GM23338 (cell line): ENCODE measurements around the gene SORCS3. TPM values are rescaled to one million over a fixed set of nuclear protein-coding genes. Genes with fewer than 3 reads are reported as not detected.

Source experiments
- ATAC-seq: fragments of 200-7000 bp; cut with Tn5 transposase; 3 replicates; pipeline ENCODE4 v1.9.1; 2020
- DNase-seq: peaks from one replicate; pipeline ENCODE4 v3.0.0-alpha.2; 2015; ENCODE audit warnings: low spot score
- H2AFZ ChIP-seq: fragments of 200-600 bp; sonication (generic); 2 replicates; pipeline ENCODE4 v1.8.0; 2016; ENCODE audit warnings: antibody characterized with exemption, mild to moderate bottlenecking, moderate library complexity
- H3F3A ChIP-seq: fragments of 200-600 bp; sonication (generic); replicated peaks from 2 replicates; pipeline ENCODE4 v1.8.0; 2017; ENCODE audit warnings: antibody characterized with exemption, mixed run types, low read depth
- H3K27ac ChIP-seq: fragments of 200-600 bp; sonication (generic); 2 replicates; pipeline ENCODE4 v1.6.1; 2016; ENCODE audit warnings: low read depth
- H3K27me3 ChIP-seq: fragments of 200-600 bp; sonication (generic); 2 replicates; pipeline ENCODE4 v1.8.0; 2016; ENCODE audit warnings: mild to moderate bottlenecking, mixed run types, moderate library complexity; ENCODE audit not compliant: insufficient read depth
- H3K36me3 ChIP-seq: fragments of 200-600 bp; sonication (generic); 2 replicates; pipeline ENCODE4 v1.8.0; 2016; ENCODE audit warnings: mild to moderate bottlenecking; ENCODE audit not compliant: insufficient read depth
- H3K4me1 ChIP-seq: fragments of 200-600 bp; sonication (generic); 2 replicates; pipeline ENCODE4 v1.8.0; 2016; ENCODE audit warnings: mild to moderate bottlenecking, moderate library complexity; ENCODE audit not compliant: insufficient read depth
- H3K4me2 ChIP-seq: fragments of 200-600 bp; sonication (generic); 2 replicates; pipeline ENCODE4 v1.7.1; 2017; ENCODE audit warnings: mixed run types
- H3K4me3 ChIP-seq: fragments of 200-600 bp; sonication (generic); 2 replicates; pipeline ENCODE4 v1.6.1; 2016; ENCODE audit warnings: mixed run types
- H3K79me2 ChIP-seq: fragments of 200-600 bp; sonication (generic); replicated peaks from 2 replicates; pipeline ENCODE4 v1.8.0; 2017; ENCODE audit warnings: mild to moderate bottlenecking; ENCODE audit not compliant: insufficient read depth
- H3K9me2 ChIP-seq: fragments of 200-600 bp; sonication (generic); 2 replicates; pipeline ENCODE4 v1.8.0; 2017; ENCODE audit not compliant: insufficient read depth
- H4K20me1 ChIP-seq: fragments of 200-600 bp; sonication (generic); replicated peaks from 2 replicates; pipeline ENCODE4 v1.8.0; 2017; ENCODE audit warnings: mild to moderate bottlenecking; ENCODE audit not compliant: insufficient read depth
- H3K27ac Mint-ChIP-seq: 2 replicates; pipeline ENCODE4 v1.8.0; 2020; ENCODE audit warnings: inconsistent platforms, mild to moderate bottlenecking, moderate library complexity, mixed read lengths
- H3K27me3 Mint-ChIP-seq: 3 replicates; pipeline ENCODE4 v1.8.0; 2022; ENCODE audit warnings: low read depth, mild to moderate bottlenecking, moderate library complexity, mixed read lengths, inconsistent platforms; ENCODE audit not compliant: insufficient read depth, poor library complexity
- H3K36me3 Mint-ChIP-seq: 3 replicates; pipeline ENCODE4 v1.8.0; 2021; ENCODE audit warnings: low read depth, mild to moderate bottlenecking, inconsistent platforms, moderate library complexity, mixed read lengths
- H3K4me1 Mint-ChIP-seq: 3 replicates; pipeline ENCODE4 v1.8.0; 2020; ENCODE audit warnings: mild to moderate bottlenecking, inconsistent platforms, mixed read lengths
- H3K4me3 Mint-ChIP-seq: 3 replicates; pipeline ENCODE4 v1.8.0; 2021; ENCODE audit warnings: moderate library complexity, mild to moderate bottlenecking, inconsistent platforms, mixed read lengths
- H3K9me3 Mint-ChIP-seq: 3 replicates; pipeline ENCODE4 v1.8.0; 2020; ENCODE audit warnings: moderate library complexity, mild to moderate bottlenecking, inconsistent platforms, mixed read lengths
- CREB1 ChIP-seq: fragments of 250-450 bp; sonication (Bioruptor Pico); IDR thresholded peaks from 2 replicates; pipeline ENCODE4 v1.5.0; 2020; ENCODE audit warnings: low read depth, mild to moderate bottlenecking, moderate library complexity
- EZH2 ChIP-seq: fragments of 200-600 bp; sonication (generic); IDR thresholded peaks from one replicate; pipeline ENCODE4 v1.8.0; 2017; ENCODE audit warnings: antibody characterized with exemption, mild to moderate bottlenecking, low read depth; ENCODE audit not compliant: unreplicated experiment
- JUNB ChIP-seq: IDR thresholded peaks from one replicate; pipeline ENCODE4 v1.6.1; 2016; ENCODE audit warnings: antibody characterized with exemption; ENCODE audit not compliant: unreplicated experiment
- STAT1 ChIP-seq: IDR thresholded peaks from one replicate; pipeline ENCODE4 v1.6.1; 2016; ENCODE audit warnings: antibody characterized with exemption; ENCODE audit not compliant: unreplicated experiment
- ZNF114 ChIP-seq: fragments of 250-450 bp; sonication (Bioruptor Pico); IDR thresholded peaks from 2 replicates; pipeline ENCODE4 v1.5.0; 2020; ENCODE audit warnings: mild to moderate bottlenecking, moderate library complexity
- polyA plus RNA-seq: library from polyadenylated mRNA; unstranded; fragments of >200 nt; fragmentation: Nextera tagmentation; extraction: Ambion mirVana; gene quantifications from 2 replicates; pipeline ENCODE4 v1.2.1, GENCODE V29; 2016
- total RNA-seq: library from RNA; depleted of rRNA; stranded (reverse); fragments of >200 nt; shearing (Covaris generic); gene quantifications from 2 replicates; pipeline ENCODE4 v1.2.3, GENCODE V29; 2014
- TF ChIP-seq, protein P1 (sequence below), 2 experiments: fragments of 200-600 bp in 1 of 2; sonication (generic) in 1 of 2; conservative IDR thresholded peaks; 2 replicates each; pipeline versions ENCODE4 v1.5.1 to v1.6.1; 2016 to 2017; ENCODE audit warnings: antibody characterized with exemption in 2 of 2, low read depth in 2 of 2, mild to moderate bottlenecking in 2 of 2, moderate library complexity in 1 of 2
- TF ChIP-seq, protein P2 (sequence below): fragments of 250-450 bp; sonication (Bioruptor Pico); IDR thresholded peaks from 2 replicates; pipeline ENCODE4 v1.5.0; 2020; ENCODE audit warnings: mild to moderate bottlenecking, moderate library complexity
- TF ChIP-seq, protein P3 (sequence below): IDR thresholded peaks from one replicate; pipeline ENCODE4 v1.6.1; 2018; ENCODE audit warnings: antibody characterized with exemption; ENCODE audit not compliant: unreplicated experiment

The SORCS3 gene
- total and polyA plus RNA-seq, 2 experiments from 2014 or later: 0.37 to 1.4 TPM

DNA sequence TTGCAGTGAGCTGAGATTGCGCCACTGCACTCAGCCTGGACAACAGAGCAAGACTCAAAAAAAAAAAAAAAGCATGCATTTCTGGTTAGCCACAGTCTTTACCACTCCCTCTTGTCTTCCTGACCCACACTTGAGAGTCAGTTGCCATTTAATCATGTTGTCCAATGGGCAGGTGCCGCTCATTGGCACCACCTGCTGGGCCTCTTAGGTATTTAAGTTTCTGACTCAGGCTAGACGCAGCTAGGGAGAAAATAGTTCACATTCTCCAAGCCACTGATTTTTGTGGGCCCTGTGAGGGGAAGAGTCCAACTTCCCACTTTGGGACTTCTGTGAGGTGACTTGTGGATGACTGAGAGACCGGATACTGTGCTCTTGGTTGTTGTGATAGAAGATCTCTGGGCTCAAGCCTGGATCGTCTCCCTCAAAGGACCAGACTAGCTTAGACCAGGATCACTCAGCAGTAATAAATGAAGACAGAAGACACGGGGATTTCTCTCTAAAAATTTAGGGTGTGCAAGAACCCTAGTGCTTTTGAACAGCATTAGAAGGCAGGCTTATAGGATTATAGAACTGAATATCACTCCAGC, 26.8 kb upstream of the SORCS3 start (continued):
- TF ChIP-seq EZH2 (no peak), CREB1 (CRISPR knock-in tag) (no peak), STAT1 (no peak)

DNA sequence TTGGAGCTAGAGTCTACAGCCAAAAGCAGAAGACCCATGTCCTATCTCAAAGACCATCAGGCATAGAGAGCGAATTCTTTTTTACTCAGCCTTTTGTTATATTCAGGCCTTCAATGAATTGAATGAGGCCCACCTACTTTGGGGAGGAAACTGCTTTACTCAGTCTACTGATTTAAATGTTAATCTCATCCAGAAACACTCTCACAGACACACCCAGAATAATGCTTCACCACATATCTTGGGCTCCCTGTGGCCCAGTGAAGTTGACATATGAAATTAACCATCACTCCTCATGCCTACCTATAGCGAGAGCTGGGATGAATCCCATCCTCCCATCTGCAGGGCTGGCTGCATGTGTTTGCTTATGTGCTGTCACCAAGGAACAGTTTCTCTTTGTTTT, 26.0 kb upstream of the SORCS3 start:
- Histone ChIP-seq H2AFZ (no peak overlapping the region), H3F3A (no peaks in the 10 kb centered on the region), H3K36me3 (no peaks in the 10 kb centered on the region), H3K4me3 (no peak overlapping the region), H3K4me1 (no peaks in the 10 kb centered on the region), H3K9me2 (peaks cover 4% of the 10 kb centered on the region; the same call in 1 of the 2 replicates), H3K27ac (no peak overlapping the region), H3K27me3 (no peaks in the 10 kb centered on the region), H3K79me2 (no peaks in the 10 kb centered on the region), H4K20me1 (no peaks in the 10 kb centered on the region), H3K4me2 (no peak overlapping the region)
- Mint-ChIP-seq H3K27ac (no peak overlapping the region), H3K27me3 (peaks cover 3% of the 10 kb centered on the region), H3K4me1 (no peaks in the 10 kb centered on the region), H3K36me3 (0 out of 3 replicates have a peak, but pooled peaks cover 3% of the 10 kb centered on the region), H3K9me3 (peaks cover 15% of the 10 kb centered on the region; the same call in 2 of the 3 replicates), H3K4me3 (no peak overlapping the region)
- ATAC-seq (no peak), DNase-seq (no peak)
- no peak for TF ChIP-seq CREB1 (CRISPR knock-in tag)
- TF ChIP-seq, protein P1, sequence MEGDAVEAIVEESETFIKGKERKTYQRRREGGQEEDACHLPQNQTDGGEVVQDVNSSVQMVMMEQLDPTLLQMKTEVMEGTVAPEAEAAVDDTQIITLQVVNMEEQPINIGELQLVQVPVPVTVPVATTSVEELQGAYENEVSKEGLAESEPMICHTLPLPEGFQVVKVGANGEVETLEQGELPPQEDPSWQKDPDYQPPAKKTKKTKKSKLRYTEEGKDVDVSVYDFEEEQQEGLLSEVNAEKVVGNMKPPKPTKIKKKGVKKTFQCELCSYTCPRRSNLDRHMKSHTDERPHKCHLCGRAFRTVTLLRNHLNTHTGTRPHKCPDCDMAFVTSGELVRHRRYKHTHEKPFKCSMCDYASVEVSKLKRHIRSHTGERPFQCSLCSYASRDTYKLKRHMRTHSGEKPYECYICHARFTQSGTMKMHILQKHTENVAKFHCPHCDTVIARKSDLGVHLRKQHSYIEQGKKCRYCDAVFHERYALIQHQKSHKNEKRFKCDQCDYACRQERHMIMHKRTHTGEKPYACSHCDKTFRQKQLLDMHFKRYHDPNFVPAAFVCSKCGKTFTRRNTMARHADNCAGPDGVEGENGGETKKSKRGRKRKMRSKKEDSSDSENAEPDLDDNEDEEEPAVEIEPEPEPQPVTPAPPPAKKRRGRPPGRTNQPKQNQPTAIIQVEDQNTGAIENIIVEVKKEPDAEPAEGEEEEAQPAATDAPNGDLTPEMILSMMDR (conservative IDR thresholded peaks at IDR 0.05; ENCODE audit: low read depth in 2 of 2): no peak
- TF ChIP-seq, protein P2, sequence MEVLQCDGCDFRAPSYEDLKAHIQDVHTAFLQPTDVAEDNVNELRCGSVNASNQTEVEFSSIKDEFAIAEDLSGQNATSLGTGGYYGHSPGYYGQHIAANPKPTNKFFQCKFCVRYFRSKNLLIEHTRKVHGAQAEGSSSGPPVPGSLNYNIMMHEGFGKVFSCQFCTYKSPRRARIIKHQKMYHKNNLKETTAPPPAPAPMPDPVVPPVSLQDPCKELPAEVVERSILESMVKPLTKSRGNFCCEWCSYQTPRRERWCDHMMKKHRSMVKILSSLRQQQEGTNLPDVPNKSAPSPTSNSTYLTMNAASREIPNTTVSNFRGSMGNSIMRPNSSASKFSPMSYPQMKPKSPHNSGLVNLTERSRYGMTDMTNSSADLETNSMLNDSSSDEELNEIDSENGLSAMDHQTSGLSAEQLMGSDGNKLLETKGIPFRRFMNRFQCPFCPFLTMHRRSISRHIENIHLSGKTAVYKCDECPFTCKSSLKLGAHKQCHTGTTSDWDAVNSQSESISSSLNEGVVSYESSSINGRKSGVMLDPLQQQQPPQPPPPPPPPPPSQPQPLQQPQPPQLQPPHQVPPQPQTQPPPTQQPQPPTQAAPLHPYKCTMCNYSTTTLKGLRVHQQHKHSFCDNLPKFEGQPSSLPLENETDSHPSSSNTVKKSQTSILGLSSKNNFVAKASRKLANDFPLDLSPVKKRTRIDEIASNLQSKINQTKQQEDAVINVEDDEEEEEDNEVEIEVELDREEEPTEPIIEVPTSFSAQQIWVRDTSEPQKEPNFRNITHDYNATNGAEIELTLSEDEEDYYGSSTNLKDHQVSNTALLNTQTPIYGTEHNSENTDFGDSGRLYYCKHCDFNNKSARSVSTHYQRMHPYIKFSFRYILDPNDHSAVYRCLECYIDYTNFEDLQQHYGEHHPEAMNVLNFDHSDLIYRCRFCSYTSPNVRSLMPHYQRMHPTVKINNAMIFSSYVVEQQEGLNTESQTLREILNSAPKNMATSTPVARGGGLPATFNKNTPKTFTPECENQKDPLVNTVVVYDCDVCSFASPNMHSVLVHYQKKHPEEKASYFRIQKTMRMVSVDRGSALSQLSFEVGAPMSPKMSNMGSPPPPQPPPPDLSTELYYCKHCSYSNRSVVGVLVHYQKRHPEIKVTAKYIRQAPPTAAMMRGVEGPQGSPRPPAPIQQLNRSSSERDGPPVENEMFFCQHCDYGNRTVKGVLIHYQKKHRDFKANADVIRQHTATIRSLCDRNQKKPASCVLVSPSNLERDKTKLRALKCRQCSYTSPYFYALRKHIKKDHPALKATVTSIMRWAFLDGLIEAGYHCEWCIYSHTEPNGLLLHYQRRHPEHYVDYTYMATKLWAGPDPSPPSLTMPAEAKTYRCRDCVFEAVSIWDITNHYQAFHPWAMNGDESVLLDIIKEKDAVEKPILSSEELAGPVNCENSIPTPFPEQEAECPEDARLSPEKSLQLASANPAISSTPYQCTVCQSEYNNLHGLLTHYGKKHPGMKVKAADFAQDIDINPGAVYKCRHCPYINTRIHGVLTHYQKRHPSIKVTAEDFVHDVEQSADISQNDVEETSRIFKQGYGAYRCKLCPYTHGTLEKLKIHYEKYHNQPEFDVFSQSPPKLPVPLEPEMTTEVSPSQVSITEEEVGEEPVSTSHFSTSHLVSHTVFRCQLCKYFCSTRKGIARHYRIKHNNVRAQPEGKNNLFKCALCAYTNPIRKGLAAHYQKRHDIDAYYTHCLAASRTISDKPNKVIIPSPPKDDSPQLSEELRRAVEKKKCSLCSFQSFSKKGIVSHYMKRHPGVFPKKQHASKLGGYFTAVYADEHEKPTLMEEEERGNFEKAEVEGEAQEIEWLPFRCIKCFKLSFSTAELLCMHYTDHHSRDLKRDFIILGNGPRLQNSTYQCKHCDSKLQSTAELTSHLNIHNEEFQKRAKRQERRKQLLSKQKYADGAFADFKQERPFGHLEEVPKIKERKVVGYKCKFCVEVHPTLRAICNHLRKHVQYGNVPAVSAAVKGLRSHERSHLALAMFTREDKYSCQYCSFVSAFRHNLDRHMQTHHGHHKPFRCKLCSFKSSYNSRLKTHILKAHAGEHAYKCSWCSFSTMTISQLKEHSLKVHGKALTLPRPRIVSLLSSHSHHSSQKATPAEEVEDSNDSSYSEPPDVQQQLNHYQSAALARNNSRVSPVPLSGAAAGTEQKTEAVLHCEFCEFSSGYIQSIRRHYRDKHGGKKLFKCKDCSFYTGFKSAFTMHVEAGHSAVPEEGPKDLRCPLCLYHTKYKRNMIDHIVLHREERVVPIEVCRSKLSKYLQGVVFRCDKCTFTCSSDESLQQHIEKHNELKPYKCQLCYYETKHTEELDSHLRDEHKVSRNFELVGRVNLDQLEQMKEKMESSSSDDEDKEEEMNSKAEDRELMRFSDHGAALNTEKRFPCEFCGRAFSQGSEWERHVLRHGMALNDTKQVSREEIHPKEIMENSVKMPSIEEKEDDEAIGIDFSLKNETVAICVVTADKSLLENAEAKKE (CRISPR knock-in tag): no peak
- no peak for TF ChIP-seq JUNB
- TF ChIP-seq EZH2: no peak
- TF ChIP-seq, protein P3, sequence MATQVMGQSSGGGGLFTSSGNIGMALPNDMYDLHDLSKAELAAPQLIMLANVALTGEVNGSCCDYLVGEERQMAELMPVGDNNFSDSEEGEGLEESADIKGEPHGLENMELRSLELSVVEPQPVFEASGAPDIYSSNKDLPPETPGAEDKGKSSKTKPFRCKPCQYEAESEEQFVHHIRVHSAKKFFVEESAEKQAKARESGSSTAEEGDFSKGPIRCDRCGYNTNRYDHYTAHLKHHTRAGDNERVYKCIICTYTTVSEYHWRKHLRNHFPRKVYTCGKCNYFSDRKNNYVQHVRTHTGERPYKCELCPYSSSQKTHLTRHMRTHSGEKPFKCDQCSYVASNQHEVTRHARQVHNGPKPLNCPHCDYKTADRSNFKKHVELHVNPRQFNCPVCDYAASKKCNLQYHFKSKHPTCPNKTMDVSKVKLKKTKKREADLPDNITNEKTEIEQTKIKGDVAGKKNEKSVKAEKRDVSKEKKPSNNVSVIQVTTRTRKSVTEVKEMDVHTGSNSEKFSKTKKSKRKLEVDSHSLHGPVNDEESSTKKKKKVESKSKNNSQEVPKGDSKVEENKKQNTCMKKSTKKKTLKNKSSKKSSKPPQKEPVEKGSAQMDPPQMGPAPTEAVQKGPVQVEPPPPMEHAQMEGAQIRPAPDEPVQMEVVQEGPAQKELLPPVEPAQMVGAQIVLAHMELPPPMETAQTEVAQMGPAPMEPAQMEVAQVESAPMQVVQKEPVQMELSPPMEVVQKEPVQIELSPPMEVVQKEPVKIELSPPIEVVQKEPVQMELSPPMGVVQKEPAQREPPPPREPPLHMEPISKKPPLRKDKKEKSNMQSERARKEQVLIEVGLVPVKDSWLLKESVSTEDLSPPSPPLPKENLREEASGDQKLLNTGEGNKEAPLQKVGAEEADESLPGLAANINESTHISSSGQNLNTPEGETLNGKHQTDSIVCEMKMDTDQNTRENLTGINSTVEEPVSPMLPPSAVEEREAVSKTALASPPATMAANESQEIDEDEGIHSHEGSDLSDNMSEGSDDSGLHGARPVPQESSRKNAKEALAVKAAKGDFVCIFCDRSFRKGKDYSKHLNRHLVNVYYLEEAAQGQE: no peak
- no peak for TF ChIP-seq ZNF114 (CRISPR knock-in tag)
